Glomerular endothelial cell (primary cell): ENCODE data around the gene TSPEAR. TPM values are rescaled to one million over a fixed set of nuclear protein-coding genes. Genes with fewer than 3 reads are reported as not detected.
"Not testable (repeated sequence)": the region's sequence is repeated elsewhere in the genome, so short reads cannot be mapped to it uniquely, and the experiment has no call there.

Experiments
- DNase-seq: peaks from one replicate; pipeline ENCODE4 v3.0.0-alpha.2; 2011; ENCODE audit warnings: low read depth, low spot score; ENCODE audit errors: extremely low read depth
- total RNA-seq: library from RNA; depleted of rRNA; stranded (reverse); fragments of >200 nt; gene quantifications from 2 replicates; pipeline ENCODE4 v1.2.3, GENCODE V29; 2015

Gene TSPEAR
- total RNA-seq, 1 donor from 2014 or later, result 0.12 TPM

- no peak for DNase-seq
Observed at GRCh38 chr21:44686843-44687561, 24.4 kb downstream of the TSPEAR start.

GRCh38 chr21:44686000-44686781 lies 25.2 kb downstream of the TSPEAR start:
- DNase-seq, result no peak

- DNase-seq, result not testable (repeated sequence)
Observed at GRCh38 chr21:44685050-44685449, 26.3 kb downstream of the TSPEAR start.

- no peak for DNase-seq
Observed at GRCh38 chr21:44684483-44684882, 26.9 kb downstream of the TSPEAR start.

- no peak for DNase-seq
Observed at GRCh38 chr21:44684077-44684476, 27.3 kb downstream of the TSPEAR start.

- no peak for DNase-seq
Observed at GRCh38 chr21:44682580-44683151, 28.7 kb downstream of the TSPEAR start.

- no peak for DNase-seq
Observed at GRCh38 chr21:44681861-44682579, 29.4 kb downstream of the TSPEAR start, which contains the start of gene KRTAP12-1. KRTAP12-1 (minus strand) TSS chr21:44682163; CDS start chr21:44682123, 40 bp downstream.

GRCh38 chr21:44681152-44681551 lies 30.2 kb downstream of the TSPEAR start:
- DNase-seq, result no peak

GRCh38 chr21:44677881-44678280 lies 33.5 kb downstream of the TSPEAR start:
- no peak for DNase-seq

- DNase-seq, result no peak
Observed at GRCh38 chr21:44671911-44672310, 39.5 kb downstream of the TSPEAR start.

- no peak for DNase-seq
Observed at GRCh38 chr21:44670642-44671432, 40.5 kb downstream of the TSPEAR start.

- DNase-seq, result no peak
Observed at GRCh38 chr21:44667612-44668011, 43.8 kb downstream of the TSPEAR start.

GRCh38 chr21:44666401-44667320 lies 44.7 kb downstream of the TSPEAR start, which contains the start of gene KRTAP12-2:
KRTAP12-2 (minus strand) TSS chr21:44666927; CDS start chr21:44666886, 41 bp downstream.
- DNase-seq, result no peak

- no peak for DNase-seq
Observed at GRCh38 chr21:44664691-44665090, 46.7 kb downstream of the TSPEAR start.

- not testable (repeated sequence) for DNase-seq
Observed at GRCh38 chr21:44661567-44661966, 49.8 kb downstream of the TSPEAR start.

GRCh38 chr21:44658913-44659595 lies 52.3 kb downstream of the TSPEAR start:
- no peak for DNase-seq

GRCh38 chr21:44658541-44658910 lies 52.8 kb downstream of the TSPEAR start:
- no peak for DNase-seq
